Vagina (tissue), 2 donors: ENCODE results near the gene ZNF273. TPM values are rescaled to one million over a fixed set of nuclear protein-coding genes. Genes with fewer than 3 reads are reported as not detected.
"Not testable (repeated sequence)": the region's sequence is repeated elsewhere in the genome, so short reads cannot be mapped to it uniquely, and the experiment has no call there.

Experiments
- DNase-seq, 2 donors: peaks; one replicate each; pipeline ENCODE4 v3.0.0-alpha.2; 2017; ENCODE audit errors: extremely low spot score in 2 of 2
- H3K27ac ChIP-seq: fragments of 200-600 bp; sonication (generic); one replicate; pipeline ENCODE4 v1.5.1; 2019
- H3K27me3 ChIP-seq: fragments of 200-600 bp; sonication (generic); one replicate; pipeline ENCODE4 v1.5.1; 2019
- H3K36me3 ChIP-seq, 2 donors: fragments of 200-600 bp; sonication (generic); one replicate each; pipeline ENCODE4 v1.5.1; 2017 to 2019
- H3K4me1 ChIP-seq: fragments of 200-600 bp; sonication (generic); one replicate; pipeline ENCODE4 v1.5.1; 2019
- H3K4me3 ChIP-seq, 2 donors: fragments of 200-600 bp; sonication (generic); 1 replicate in 1 of 2; 2 replicates in 1 of 2; pipeline ENCODE4 v1.5.1; 2016 to 2019
- H3K9me3 ChIP-seq: fragments of 200-600 bp; sonication (generic); one replicate; pipeline ENCODE4 v1.5.1; 2019
- POLR2A ChIP-seq, 2 donors: fragments of 450-650 bp; IDR thresholded peaks; one replicate each; pipeline ENCODE4 v1.6.1; 2017; ENCODE audit warnings: antibody characterized with exemption in 2 of 2, mild to moderate bottlenecking in 2 of 2, moderate library complexity in 2 of 2
- POLR2AphosphoS5 ChIP-seq, 2 donors: sonication (generic); formaldehyde crosslinking; IDR thresholded peaks; one replicate each; pipeline ENCODE4 v1.9.0; 2017; ENCODE audit warnings: antibody characterized with exemption in 2 of 2, mild to moderate bottlenecking in 2 of 2, low read depth in 1 of 2; ENCODE audit not compliant: insufficient read depth in 1 of 2
- intact Hi-C: fragments of 100-400 bp; cut with DNase I; formaldehyde crosslinking; loops from one replicate; pipeline ENCODE4 v1.15.1; 2023
- total RNA-seq: library from RNA; depleted of rRNA; stranded (reverse); fragments of >200 nt; gene quantifications from one replicate; pipeline ENCODE4 v1.2.3, GENCODE V29; 2016
- TF ChIP-seq, protein P1 (sequence below), 3 experiments: fragments of 450-650 bp in 2 of 3; fragments of 200-600 bp in 1 of 3; sonication (generic) in 1 of 3; IDR thresholded peaks; one replicate each; pipeline ENCODE4 v1.5.1; 2017 to 2019; ENCODE audit warnings: antibody characterized with exemption in 3 of 3, mild to moderate bottlenecking in 2 of 3, moderate library complexity in 2 of 3

ZNF273 gene
- total RNA-seq, 1 donor from 2014 or later: 47.4 TPM

DNA sequence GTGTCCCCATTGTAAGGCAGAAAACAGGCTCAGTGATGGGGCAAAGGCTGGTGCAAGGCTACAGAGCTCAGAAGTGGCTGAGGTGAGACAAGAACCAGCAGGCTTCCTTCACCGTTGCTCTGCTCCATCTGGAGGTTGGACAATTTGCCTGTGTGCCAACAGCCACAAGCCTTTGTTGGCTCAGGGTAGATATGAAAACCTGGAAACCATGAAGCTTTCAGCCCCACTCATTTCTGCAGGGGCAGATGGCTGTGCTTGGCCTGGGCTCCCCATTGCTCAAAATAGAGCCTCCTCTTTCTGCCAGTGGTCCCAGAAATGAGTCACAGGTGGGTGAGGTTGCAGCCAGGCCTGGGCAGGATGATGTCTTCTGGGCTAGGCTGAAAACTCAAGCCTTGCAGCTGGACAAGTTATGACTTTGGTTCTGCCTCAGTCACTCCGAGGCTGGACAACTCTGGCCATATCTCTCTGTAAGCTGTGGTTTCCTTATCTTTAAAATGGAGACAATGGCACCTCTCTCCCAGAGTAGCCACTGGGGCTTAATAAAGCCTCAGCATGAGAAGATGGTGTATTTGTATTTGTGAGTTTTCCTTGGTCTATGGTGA is 12.2 kb upstream of the ZNF273 start:
- no peaks in the 10 kb centered on the region for H3K27me3 ChIP-seq
- intact Hi-C loops: no loop called here
- no peaks in the 10 kb centered on the region for H3K9me3 ChIP-seq
- no peak overlapping the region for H3K4me3 ChIP-seq
- peak in 1 of 2 donors; percentile 88 for DNase-seq
- H3K27ac ChIP-seq: no peak overlapping the region
- H3K36me3 ChIP-seq: no peaks in the 10 kb centered on the region
- TF ChIP-seq POLR2AphosphoS5 (IDR thresholded peaks at IDR 0.05; ENCODE audit: insufficient read depth in 1 of 2, low read depth in 1 of 2) (no peak), POLR2A (IDR thresholded peaks at IDR 0.05) (no peak)
- TF ChIP-seq, protein P1, sequence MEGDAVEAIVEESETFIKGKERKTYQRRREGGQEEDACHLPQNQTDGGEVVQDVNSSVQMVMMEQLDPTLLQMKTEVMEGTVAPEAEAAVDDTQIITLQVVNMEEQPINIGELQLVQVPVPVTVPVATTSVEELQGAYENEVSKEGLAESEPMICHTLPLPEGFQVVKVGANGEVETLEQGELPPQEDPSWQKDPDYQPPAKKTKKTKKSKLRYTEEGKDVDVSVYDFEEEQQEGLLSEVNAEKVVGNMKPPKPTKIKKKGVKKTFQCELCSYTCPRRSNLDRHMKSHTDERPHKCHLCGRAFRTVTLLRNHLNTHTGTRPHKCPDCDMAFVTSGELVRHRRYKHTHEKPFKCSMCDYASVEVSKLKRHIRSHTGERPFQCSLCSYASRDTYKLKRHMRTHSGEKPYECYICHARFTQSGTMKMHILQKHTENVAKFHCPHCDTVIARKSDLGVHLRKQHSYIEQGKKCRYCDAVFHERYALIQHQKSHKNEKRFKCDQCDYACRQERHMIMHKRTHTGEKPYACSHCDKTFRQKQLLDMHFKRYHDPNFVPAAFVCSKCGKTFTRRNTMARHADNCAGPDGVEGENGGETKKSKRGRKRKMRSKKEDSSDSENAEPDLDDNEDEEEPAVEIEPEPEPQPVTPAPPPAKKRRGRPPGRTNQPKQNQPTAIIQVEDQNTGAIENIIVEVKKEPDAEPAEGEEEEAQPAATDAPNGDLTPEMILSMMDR (IDR thresholded peaks at IDR 0.05): no peak
- peaks cover 57% of the 10 kb centered on the region for H3K4me1 ChIP-seq

DNA sequence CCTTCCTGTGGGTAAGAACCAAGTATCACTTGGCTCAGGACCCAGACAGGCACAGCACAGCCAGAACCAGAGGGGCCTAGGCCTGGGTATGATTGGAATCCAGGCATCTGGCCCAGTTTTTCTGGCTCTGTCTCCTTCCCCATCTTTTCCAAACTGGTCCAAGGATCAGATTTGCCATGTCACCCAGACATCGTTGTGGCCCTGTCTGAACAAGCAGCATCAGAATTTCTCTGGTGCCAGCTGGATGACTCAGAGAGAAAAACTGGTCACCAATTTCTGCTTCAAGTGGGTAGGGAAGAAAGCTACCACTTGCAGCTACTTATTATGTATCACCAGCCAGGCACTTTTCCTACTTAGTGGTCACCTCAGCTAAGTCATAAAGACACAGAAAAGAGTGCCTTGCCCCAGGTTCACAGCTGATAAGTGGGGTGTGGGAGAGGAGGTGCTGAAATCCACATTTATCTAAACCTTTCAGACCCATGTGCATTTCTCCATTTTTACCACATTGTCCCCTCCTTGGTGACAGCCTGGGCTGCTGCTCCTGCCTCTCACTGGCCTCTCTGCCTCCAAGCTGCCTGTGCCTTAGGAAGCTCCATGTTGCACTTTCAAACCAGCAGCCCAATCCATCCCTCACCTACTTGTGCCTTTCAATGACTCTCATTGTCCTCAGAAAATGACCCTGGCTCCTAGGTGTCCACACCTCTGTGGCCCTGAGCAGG is 11.6 kb upstream of the ZNF273 start:
- H3K9me3 ChIP-seq, H3K36me3 ChIP-seq, H3K27me3 ChIP-seq, DNase-seq, H3K4me3 ChIP-seq, H3K27ac ChIP-seq, intact Hi-C loops: not testable (repeated sequence)
- peaks cover 57% of the 10 kb centered on the region for H3K4me1 ChIP-seq

DNA sequence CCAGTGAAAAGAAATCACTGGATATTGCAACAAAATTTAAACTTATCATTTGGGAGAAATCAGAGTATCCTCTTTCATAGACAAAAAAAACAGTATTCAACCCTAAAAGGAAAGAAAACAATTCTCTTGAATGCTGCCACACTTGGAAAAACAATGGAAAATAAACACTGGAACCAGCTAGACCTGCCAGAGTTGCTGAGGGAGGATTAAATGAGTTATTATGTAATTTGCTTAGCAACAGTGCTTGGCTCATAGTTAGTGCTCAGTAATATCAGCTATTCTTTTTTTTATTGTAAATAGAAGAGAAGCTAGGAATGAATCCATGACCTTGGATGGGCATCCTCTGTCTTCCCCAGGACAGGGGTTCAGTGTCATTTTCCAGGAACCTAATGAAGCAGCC is 11.0 kb upstream of the ZNF273 start:
- TF ChIP-seq POLR2A (IDR thresholded peaks at IDR 0.05): no peak
- TF ChIP-seq POLR2AphosphoS5 (IDR thresholded peaks at IDR 0.05; ENCODE audit: insufficient read depth in 1 of 2, low read depth in 1 of 2): peak in 1 of 2 donors; percentile 67
- TF ChIP-seq, protein P1 (IDR thresholded peaks at IDR 0.05): no peak
- Histone ChIP-seq H3K4me1 (peaks cover 57% of the 10 kb centered on the region), H3K9me3 (no peaks in the 10 kb centered on the region), H3K27ac (no peak overlapping the region), H3K27me3 (no peaks in the 10 kb centered on the region), H3K36me3 (no peaks in the 10 kb centered on the region), H3K4me3 (no peak overlapping the region)
- DNase-seq: no peak
- intact Hi-C loops: no loop called here

DNA sequence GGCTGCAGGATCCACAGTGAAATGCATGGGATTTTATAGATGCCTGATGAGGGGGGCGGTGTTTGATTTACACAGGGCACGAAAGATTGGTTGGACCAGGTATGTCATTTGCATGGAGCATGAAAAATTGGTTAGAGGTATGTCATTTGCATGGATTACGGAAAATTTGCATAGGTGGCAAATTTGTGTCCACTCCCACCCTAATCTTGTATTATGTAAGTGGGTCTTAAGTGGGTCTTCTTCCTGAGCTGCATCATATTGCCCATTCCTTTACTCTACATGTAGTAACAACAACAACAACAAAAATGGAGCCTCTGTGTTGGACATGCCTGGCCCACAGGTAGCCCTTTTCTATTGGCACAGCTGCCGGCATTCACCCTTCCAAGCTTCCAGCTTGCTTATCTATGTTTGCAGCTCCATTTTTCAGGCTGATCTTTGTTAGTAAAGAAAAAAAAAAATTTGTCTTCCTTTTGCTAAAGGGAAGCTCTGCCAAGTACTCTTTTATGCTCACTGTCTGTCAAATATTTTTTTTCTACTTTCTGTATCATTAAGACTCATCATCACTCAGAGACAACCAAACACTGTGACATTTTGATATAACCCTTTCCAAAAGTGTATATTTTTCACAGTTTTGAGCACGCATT is 10.3 kb upstream of the ZNF273 start:
- no peaks in the 10 kb centered on the region for H3K36me3 ChIP-seq
- TF ChIP-seq POLR2AphosphoS5 (IDR thresholded peaks at IDR 0.05; ENCODE audit: insufficient read depth in 1 of 2, low read depth in 1 of 2) (no peak), POLR2A (IDR thresholded peaks at IDR 0.05) (no peak)
- TF ChIP-seq, protein P1 (IDR thresholded peaks at IDR 0.05): no peak
- no peak overlapping the region for H3K4me3 ChIP-seq
- intact Hi-C loops: no loop called here
- no peaks in the 10 kb centered on the region for H3K27me3 ChIP-seq
- H3K9me3 ChIP-seq: no peaks in the 10 kb centered on the region
- DNase-seq: no peak
- no peak overlapping the region for H3K27ac ChIP-seq
- peaks cover 50% of the 10 kb centered on the region for H3K4me1 ChIP-seq

DNA sequence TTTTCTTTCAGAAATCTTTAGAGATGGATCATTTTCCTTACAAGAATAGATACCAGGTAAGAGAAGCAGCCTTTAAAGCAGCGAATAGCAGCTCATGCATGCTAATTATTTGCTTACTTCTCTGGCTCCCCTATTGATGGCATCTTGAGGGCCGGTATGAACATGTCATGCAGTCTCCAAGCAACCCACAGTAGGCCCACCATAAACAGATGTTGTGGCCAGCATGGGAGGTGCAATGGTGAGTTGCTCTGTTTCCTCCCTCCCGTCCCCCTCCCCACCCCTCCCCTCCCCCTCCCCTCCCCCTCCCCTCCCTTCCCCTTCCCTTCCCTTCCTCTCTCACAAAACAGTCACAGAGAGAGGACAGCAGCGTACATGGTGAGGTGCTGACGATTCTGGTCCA is 9.7 kb upstream of the ZNF273 start:
- intact Hi-C loops: no loop called here
- Histone ChIP-seq H3K9me3 (no peaks in the 10 kb centered on the region), H3K36me3 (no peaks in the 10 kb centered on the region), H3K4me3 (no peak overlapping the region), H3K27ac (no peak overlapping the region), H3K27me3 (no peaks in the 10 kb centered on the region), H3K4me1 (peaks cover 44% of the 10 kb centered on the region)
- no peak for DNase-seq
- TF ChIP-seq POLR2A (IDR thresholded peaks at IDR 0.05) (no peak), POLR2AphosphoS5 (IDR thresholded peaks at IDR 0.05; ENCODE audit: insufficient read depth in 1 of 2, low read depth in 1 of 2) (no peak)
- TF ChIP-seq, protein P1 (IDR thresholded peaks at IDR 0.05): no peak

DNA sequence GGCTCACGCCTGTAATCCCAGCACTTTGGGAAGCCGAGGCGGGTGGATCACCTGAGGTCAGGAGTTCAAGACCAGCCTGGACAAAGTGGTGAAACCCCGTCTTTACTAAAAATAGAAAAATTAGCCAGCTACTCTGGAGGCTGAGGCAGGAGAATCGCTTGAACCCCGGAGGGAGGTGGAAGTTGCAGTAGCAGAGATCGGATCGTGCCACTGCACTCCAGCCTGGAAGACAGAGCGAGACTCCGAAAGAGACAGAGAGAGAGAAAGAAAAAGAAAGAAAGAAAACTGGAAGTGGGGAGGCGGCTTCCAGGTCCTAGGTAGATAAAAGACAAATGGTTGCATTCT is 640 bp upstream of the ZNF273 start:
- DNase-seq, intact Hi-C loops, H3K27me3 ChIP-seq, H3K36me3 ChIP-seq, H3K9me3 ChIP-seq, H3K27ac ChIP-seq: not testable (repeated sequence)
- peak overlapping the region in 1 of 2 donors; percentile 95 for H3K4me3 ChIP-seq
- peaks cover 19% of the 10 kb centered on the region for H3K4me1 ChIP-seq
